BLaER1 (cell line): Measurements from ENCODE around the gene CALCOCO1.
"Not testable (repeated sequence)": the region's sequence is repeated elsewhere in the genome, so short reads cannot be mapped to it uniquely, and the experiment has no call there.

Experiments
- H3K27ac ChIP-seq: shearing (Covaris generic); formaldehyde crosslinking; 2 replicates; pipeline ENCODE4 v1.8.1; 2022
- H3K27me3 ChIP-seq: shearing (Covaris generic); formaldehyde crosslinking; 2 replicates; pipeline ENCODE4 v1.8.1; 2022
- H3K36me3 ChIP-seq: shearing (Covaris generic); formaldehyde crosslinking; 2 replicates; pipeline ENCODE4 v1.8.1; 2022
- H3K4me1 ChIP-seq: shearing (Covaris generic); formaldehyde crosslinking; 2 replicates; pipeline ENCODE4 v1.8.1; 2022
- H3K4me2 ChIP-seq: shearing (Covaris generic); formaldehyde crosslinking; 2 replicates; pipeline ENCODE4 v1.8.1; 2022
- H3K4me3 ChIP-seq: shearing (Covaris generic); formaldehyde crosslinking; 2 replicates; pipeline ENCODE4 v1.8.1; 2022
- H3K9ac ChIP-seq: shearing (Covaris generic); formaldehyde crosslinking; 2 replicates; pipeline ENCODE4 v1.8.1; 2022
- H3K9me3 ChIP-seq: shearing (Covaris generic); formaldehyde crosslinking; 2 replicates; pipeline ENCODE4 v1.8.1; 2022
- H4K20me1 ChIP-seq: shearing (Covaris generic); formaldehyde crosslinking; 2 replicates; pipeline ENCODE4 v1.8.1; 2022
- Cebpa-rat ChIP-seq: shearing (Covaris generic); IDR thresholded peaks from 2 replicates; pipeline ENCODE4 v1.8.1; 2022

CALCOCO1 gene

DNA sequence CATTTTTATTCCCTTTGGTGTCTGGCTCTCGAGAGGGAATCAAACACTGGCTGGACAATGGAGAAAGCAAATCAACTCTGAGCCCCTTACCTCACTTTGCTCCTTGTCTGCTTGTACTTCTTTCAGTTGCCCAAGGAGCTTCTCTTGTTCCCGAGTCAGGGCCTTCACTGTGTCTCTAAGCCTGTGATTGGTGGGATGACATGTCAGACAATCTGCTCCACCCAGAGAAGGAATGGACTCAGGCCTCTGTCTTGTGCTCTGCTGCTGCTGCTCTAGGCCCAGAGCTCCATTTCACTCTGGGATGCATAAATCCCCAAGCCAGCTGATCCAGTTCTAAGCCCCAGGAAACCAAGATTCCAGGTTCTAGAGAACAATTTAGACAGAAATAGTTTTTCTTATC, 7.6 kb downstream of the CALCOCO1 start:
- Histone ChIP-seq H3K9ac (no peak overlapping the region), H3K9me3 (no peaks in the 10 kb centered on the region), H3K4me3 (no peak overlapping the region), H3K36me3 (peaks cover 87% of the 10 kb centered on the region), H3K27me3 (no peaks in the 10 kb centered on the region), H3K4me1 (no peaks in the 10 kb centered on the region), H3K27ac (no peak overlapping the region), H3K4me2 (no peak overlapping the region), H4K20me1 (no peaks in the 10 kb centered on the region)
- TF ChIP-seq Cebpa-rat, result no peak

DNA sequence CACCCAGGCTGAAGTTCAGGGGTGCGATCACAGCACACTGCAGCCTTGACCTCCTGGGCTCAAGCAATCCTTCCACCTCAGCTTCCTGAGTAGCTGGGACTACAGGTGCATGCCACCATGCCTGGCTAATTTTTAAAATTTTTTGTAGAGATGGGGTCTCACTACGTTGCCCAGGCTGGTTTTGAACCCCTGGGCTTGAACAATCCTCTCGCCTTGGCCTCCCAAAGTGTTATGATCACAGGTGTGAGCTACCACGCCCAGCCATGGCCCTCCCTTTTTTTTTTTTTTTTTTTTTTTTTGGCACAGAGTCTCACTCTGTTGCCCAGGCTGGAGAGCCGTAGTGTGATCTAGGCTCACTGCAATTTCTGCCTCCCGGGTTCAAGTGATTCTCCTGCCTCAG, 8.7 kb downstream of the CALCOCO1 start:
- H3K36me3 ChIP-seq, result peaks cover 87% of the 10 kb centered on the region

DNA sequence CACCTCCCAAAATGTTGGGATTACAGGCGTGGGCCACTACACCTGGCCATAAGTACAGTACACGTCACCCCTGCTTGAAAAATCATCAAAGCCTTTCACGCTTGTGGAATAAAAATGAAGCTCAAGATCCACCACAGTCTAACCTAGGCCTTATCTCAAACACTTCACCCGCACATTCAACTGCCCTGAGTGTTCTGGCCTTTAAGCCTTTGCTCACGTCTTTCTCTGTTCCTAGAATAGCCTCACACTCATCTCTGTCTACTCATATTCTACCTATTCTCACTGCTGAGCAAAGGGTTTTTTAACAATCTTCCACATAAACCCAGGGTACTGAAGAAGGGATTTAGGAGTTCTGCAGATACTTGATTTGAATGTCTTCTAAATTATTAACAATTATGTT, 9.9 kb downstream of the CALCOCO1 start:
- Histone ChIP-seq H3K4me1 (no peaks in the 10 kb centered on the region), H3K4me2 (no peak overlapping the region), H3K27ac (no peak overlapping the region), H3K9me3 (no peaks in the 10 kb centered on the region), H3K36me3 (peaks cover 89% of the 10 kb centered on the region), H3K27me3 (no peaks in the 10 kb centered on the region), H4K20me1 (no peaks in the 10 kb centered on the region), H3K4me3 (no peak overlapping the region), H3K9ac (no peak overlapping the region)
- no peak for TF ChIP-seq Cebpa-rat

More for the DNA sequence above, 8.7 kb downstream of the CALCOCO1 start:
- not testable (repeated sequence) for H3K27ac ChIP-seq, H3K9ac ChIP-seq, H4K20me1 ChIP-seq, H3K4me2 ChIP-seq, H3K4me3 ChIP-seq, H3K4me1 ChIP-seq, H3K27me3 ChIP-seq, H3K9me3 ChIP-seq

DNA sequence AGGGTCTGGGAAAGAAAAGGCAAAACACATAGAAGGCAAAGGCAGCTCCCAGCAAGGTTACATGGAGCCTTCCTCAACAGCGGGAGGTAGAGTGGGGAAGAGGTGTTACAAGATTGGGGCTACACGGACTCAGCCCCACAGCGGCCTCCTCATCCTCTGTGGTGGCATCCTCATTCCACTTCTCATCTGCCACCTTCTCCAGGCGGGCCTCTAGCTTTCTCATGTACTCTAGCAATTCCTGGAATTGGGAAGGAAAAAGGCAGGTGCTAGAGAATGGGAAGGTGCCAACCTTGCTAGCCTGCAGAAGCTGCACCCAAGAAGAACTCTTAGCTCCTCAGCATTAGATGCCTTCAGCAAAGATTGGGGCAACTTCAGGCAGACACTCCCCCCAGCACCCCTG, 13.2 kb downstream of the CALCOCO1 start:
- Histone ChIP-seq H3K27ac (no peak overlapping the region), H3K4me1 (no peaks in the 10 kb centered on the region), H3K27me3 (no peaks in the 10 kb centered on the region), H3K9me3 (no peaks in the 10 kb centered on the region), H3K4me2 (no peak overlapping the region), H3K9ac (no peak overlapping the region), H3K36me3 (peaks cover 62% of the 10 kb centered on the region), H3K4me3 (no peak overlapping the region), H4K20me1 (no peaks in the 10 kb centered on the region)
- no peak for TF ChIP-seq Cebpa-rat

DNA sequence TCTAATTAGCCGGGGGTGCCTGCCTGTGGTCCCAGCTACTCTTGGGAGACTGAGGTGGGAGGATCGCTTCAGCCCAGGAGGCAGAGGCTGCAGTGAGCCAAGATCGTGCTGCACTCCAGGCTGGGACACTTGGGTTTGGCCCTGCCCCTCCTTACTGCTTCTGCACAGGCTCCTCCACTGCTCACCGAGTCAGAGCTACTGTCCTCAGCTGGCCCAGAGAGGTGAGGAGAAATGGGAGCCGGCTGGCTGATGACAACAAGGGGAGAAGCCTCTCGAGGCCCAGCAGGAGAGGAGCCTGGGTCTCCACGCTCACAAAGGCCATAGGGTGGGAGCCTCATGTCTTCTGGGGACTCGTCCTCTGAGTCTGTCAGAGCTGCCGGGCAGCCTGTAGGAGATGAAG, 13.7 kb downstream of the CALCOCO1 start:
- Histone ChIP-seq H3K4me1 (no peaks in the 10 kb centered on the region), H3K9me3 (no peaks in the 10 kb centered on the region), H3K4me3 (no peak overlapping the region), H3K4me2 (no peak overlapping the region), H3K36me3 (peaks cover 57% of the 10 kb centered on the region), H4K20me1 (no peaks in the 10 kb centered on the region), H3K27ac (no peak overlapping the region), H3K27me3 (no peaks in the 10 kb centered on the region), H3K9ac (no peak overlapping the region)
- no peak for TF ChIP-seq Cebpa-rat

DNA sequence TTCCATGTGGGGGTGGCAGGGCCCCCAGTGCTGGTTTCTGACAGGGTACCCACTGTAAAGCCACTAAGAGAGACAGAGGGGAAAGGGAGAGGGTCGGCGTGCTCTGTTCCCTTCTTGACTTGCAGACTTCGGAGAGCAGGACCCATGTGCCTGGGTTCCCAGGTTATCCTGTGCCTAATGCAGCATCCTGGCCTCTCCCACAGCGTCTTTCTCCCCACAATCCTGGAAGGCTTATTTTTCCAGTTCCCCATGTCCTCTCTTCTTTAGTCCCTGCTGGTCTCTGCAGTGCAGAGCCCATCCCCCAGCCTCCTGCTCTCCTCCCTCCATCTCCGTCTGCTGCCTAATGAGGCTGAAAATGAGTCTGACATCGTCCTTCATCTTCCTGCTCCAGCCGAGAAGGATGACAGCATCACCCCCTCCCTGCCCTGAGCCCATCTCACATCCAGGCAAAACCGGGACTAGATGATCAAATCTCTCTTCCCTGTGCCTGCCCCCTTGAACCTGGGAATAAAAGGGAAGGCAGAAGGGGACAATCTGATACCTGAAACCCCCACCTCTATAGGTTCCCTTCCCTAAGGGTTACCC, 15.1 kb downstream of the CALCOCO1 start:
- H3K4me2 ChIP-seq, result no peak overlapping the region
- H3K27ac ChIP-seq, result no peak overlapping the region
- no peaks in the 10 kb centered on the region for H3K4me1 ChIP-seq
- H3K36me3 ChIP-seq, result peaks cover 49% of the 10 kb centered on the region
- no peak overlapping the region for H3K4me3 ChIP-seq
- TF ChIP-seq Cebpa-rat, result no peak
- H3K27me3 ChIP-seq, result no peaks in the 10 kb centered on the region
- H3K9ac ChIP-seq, result no peak overlapping the region
- H3K9me3 ChIP-seq, result no peaks in the 10 kb centered on the region
- H4K20me1 ChIP-seq, result no peaks in the 10 kb centered on the region

DNA sequence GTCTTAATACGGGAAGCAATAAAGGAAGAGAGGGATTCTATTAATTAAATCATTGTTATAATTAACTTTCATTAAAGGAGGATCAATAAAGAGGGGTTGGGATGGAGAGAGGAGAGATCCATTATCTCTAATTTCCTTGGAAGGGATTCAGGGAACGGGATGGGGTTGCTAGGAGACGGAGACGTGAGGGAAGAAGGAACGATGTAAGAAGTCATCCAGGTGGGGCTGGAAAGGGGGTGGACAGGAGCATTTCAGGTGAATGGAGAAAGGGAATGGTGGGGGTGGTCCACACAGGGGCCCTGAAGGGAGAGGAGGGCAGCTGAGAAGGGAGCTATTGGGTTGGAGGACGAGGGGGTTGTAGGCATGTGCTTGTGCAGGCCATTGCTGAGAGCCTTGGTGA, 17.2 kb downstream of the CALCOCO1 start:
- H4K20me1 ChIP-seq, result no peaks in the 10 kb centered on the region

DNA sequence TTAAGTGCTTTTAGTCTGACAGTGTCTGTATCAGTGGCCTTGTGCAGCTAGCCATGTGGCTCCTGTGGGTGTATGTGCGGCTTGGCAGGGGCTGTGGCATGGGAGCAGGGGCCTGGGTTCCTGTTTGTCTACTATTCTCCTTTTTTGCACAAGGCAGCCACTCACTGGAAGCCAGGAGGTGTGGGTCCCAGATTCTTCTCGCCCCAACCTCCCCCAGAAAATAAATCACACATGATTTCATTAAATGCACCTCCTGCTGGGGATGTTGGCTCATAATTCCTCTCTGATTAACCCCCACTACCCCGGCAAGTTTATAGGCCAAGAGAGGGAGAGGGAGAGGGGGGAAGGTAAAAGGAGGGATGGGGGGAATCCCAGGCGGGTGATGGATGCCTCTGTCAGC, 17.6 kb downstream of the CALCOCO1 start:
- H3K9me3 ChIP-seq, result no peaks in the 10 kb centered on the region
- H4K20me1 ChIP-seq, result no peaks in the 10 kb centered on the region
- H3K4me1 ChIP-seq, result no peaks in the 10 kb centered on the region
- no peaks in the 10 kb centered on the region for H3K27me3 ChIP-seq
- TF ChIP-seq Cebpa-rat, result no peak
- H3K36me3 ChIP-seq, result peaks cover 25% of the 10 kb centered on the region
- no peak overlapping the region for H3K4me3 ChIP-seq
- no peak overlapping the region for H3K4me2 ChIP-seq
- H3K27ac ChIP-seq, result no peak overlapping the region
- H3K9ac ChIP-seq, result no peak overlapping the region

More for the DNA sequence above, 17.2 kb downstream of the CALCOCO1 start:
- no peak overlapping the region for H3K9ac ChIP-seq
- no peaks in the 10 kb centered on the region for H3K4me1 ChIP-seq
- H3K4me3 ChIP-seq, result no peak overlapping the region
- H3K36me3 ChIP-seq, result peaks cover 29% of the 10 kb centered on the region
- H3K4me2 ChIP-seq, result no peak overlapping the region
- no peaks in the 10 kb centered on the region for H3K9me3 ChIP-seq
- no peak for TF ChIP-seq Cebpa-rat
- H3K27ac ChIP-seq, result no peak overlapping the region
- no peaks in the 10 kb centered on the region for H3K27me3 ChIP-seq

DNA sequence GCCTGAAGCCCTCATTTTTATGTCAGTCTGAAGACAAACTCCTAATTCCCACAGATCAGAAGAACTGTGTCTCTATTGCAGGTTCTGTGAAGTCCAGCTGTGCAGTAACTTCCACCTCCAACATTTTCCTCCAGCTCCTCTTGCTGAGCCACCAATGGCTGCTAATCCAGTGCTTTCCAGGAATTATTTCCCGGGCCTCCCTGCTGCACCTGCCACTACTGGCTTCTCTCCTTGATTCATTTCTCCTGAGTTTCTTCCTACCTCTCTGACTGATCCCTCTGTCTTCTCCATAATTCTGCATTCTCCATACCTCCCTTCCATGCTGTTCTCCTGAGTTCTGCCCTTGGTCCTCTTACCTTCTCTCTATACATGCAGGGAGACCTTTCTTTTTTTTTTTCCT, 21.2 kb downstream of the CALCOCO1 start:
- H3K9me3 ChIP-seq, result no peaks in the 10 kb centered on the region
- no peak overlapping the region for H3K4me3 ChIP-seq
- no peak overlapping the region for H3K27ac ChIP-seq
- no peaks in the 10 kb centered on the region for H3K36me3 ChIP-seq
- H3K4me2 ChIP-seq, result no peak overlapping the region
- TF ChIP-seq Cebpa-rat, result no peak
- H4K20me1 ChIP-seq, result no peaks in the 10 kb centered on the region
- H3K4me1 ChIP-seq, result no peaks in the 10 kb centered on the region
- H3K27me3 ChIP-seq, result peaks cover 23% of the 10 kb centered on the region
- H3K9ac ChIP-seq, result no peak overlapping the region

DNA sequence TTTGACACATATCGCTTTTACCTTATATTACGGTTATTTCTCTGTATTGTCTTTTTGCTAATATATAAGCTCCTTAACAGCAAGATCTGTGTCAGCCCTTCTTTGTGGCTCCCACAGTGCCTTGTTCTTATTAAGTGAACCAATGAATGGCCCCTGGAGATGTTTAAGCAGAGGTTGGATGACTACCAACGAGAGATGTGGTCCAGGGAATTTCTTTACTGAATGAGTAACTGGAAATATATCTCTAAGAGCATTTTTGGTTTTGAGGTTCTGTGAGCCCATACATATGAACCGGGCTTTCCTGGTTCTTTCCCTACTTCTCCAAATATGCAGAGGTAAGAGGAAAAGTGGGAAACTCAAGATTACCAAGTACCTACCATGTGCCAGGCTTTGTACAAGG, 23.5 kb downstream of the CALCOCO1 start:
- TF ChIP-seq Cebpa-rat, result no peak
- Histone ChIP-seq H4K20me1 (peaks cover 3% of the 10 kb centered on the region; the same call in 1 of the 2 replicates), H3K9me3 (no peaks in the 10 kb centered on the region), H3K9ac (no peak overlapping the region), H3K36me3 (no peaks in the 10 kb centered on the region), H3K4me2 (no peak overlapping the region), H3K4me1 (no peaks in the 10 kb centered on the region), H3K27me3 (peaks cover 46% of the 10 kb centered on the region), H3K27ac (no peak overlapping the region), H3K4me3 (no peak overlapping the region)
